Activated CD4-positive, alpha-beta T cell treated with anti-CD3 and anti-CD28 coated beads, Interleukin-2, Interleukin-6, amounts not matched to agents 100 ng/mL and 50 ng/mL, durations not matched to agents 16 hours and 8 hours (primary cell): Measurements from ENCODE around the gene METTL8.
"Not testable (repeated sequence)": the region's sequence is repeated elsewhere in the genome, so short reads cannot be mapped to it uniquely, and the experiment has no call there.

Source experiments
- DNase-seq: peaks from one replicate; pipeline ENCODE4 v3.0.0-alpha.2; 2020

Gene METTL8

DNA sequence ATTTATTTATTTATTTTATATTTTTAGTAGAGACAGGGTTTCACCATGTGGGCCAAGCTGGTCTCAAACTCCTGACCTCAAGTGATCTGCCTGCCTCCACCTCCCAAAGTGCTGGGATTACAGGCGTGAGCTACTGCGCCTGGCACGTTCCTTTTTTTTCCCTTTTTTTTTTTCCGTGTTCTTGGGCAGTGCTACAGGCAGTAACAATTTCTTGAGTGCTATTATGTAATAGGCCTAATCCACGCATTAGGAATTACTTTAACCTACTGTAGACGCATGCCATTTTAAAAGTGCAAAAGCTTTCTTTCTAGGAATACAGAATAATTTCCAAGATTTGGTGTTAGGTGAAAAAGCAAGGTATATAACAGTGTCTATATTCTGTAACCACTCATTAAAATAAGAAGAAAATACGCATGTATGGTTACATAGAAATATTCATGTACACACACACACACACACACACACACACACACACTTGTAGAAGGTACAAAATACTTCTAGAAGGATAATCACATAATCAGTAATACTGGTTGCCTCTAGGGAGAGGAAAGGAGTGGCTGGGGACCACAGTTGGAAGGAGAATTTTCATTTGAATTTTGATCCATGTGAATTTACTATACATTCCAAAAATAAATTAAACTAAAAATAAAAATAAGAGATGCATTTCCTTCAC lies 92.3 kb downstream of the METTL8 start:
- no peak for DNase-seq

DNA sequence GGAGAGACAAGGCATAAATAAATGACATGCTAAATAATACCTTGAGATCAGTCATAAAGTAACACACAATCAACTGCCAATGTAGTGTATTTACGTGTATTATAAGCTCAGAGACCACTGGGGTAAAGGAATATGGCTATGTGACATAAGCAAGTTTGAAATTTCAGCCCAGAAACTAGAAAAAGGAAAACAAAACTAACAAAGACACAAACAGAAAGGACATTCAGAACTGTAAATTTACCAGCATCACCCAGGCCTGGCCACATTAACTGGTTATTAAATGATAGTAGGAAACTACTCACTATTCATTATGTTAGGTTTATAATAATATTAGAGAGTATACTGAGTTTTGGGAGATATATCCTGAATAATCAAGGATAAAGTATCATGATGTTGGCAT lies 98.8 kb downstream of the METTL8 start:
- no peak for DNase-seq

GRCh38 chr2:171334171-171334570 lies 99.6 kb downstream of the METTL8 start:
- no peak for DNase-seq

- no peak for DNase-seq
Measured at GRCh38 chr2:171330155-171330956, 103.4 kb downstream of the METTL8 start.

- DNase-seq: no peak
Measured at GRCh38 chr2:171327043-171327496, 106.7 kb downstream of the METTL8 start.

DNA sequence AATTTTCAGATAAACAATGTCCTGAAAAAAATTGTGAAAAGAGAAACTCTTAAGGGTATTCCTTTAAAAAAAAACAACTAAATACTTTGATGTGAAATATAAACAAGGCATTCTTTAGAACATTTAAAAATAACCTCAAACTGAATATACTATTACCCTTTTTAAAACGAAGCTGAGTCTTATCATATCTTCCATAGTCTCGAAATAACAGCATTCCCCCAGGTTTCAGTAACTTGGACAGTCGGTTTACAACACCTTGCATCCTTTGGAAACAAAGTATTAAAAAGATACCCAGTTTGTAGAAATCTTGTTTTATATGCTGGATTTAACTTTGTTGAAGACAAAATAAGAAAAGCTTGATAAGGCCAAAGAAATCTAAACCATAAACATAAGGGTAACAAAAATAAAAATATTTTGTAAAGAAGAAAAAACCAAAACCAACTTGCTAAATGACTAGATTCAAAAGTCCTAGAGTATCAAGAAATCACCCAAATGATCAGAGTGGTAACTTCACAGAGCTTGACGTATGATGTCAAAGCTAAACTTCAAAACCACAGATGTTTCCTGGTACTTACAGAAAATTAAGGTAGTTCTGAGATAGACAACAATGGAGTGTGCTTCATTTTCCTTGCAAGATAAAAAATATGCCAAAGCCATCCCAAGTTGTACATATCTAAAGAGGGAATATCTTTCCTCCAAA lies 107.8 kb downstream of the METTL8 start:
- peak; percentile 73 for DNase-seq

- DNase-seq: no peak
Measured at GRCh38 chr2:171323971-171324528, 109.7 kb downstream of the METTL8 start.

GRCh38 chr2:171322928-171323327 lies 110.9 kb downstream of the METTL8 start:
- DNase-seq: no peak

DNA sequence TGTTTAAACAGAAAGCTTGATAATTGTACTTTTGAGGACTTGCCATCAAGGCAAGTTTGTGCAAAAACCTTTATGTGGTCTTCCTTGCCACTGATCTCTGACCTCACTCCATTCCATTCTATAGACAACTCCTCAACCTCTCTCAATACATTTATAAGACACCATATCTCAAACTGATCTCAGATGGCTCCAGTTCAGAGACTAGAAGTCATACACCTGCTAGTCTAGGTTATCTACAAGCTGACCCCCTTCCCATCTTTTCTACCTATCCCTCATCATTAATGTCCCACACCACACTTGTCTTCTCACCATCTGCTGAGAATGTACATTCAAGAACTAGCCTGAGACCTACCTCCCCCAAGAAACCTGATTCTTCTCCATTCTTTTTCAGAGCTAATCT lies 113.1 kb downstream of the METTL8 start:
- no peak for DNase-seq

DNA sequence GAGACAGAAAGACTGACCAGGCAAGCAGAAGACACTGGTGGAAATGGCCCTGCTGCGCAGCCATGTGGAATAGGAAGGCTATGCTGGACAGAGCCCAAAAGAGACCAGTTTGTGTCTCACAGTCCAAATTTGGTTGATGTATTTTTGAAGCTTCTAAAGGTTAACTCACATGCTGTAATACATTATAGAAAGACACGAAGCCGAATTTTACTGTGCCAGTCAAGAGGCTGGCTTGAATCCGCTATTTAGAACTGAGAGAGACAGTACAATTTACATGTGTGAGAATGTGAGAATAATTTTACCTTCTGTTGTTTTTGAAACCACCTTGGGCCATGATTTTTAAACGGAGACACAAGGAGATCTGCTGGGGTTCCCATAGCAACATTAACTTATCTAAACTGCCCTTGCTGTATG lies 113.6 kb downstream of the METTL8 start:
- DNase-seq: no peak

DNA sequence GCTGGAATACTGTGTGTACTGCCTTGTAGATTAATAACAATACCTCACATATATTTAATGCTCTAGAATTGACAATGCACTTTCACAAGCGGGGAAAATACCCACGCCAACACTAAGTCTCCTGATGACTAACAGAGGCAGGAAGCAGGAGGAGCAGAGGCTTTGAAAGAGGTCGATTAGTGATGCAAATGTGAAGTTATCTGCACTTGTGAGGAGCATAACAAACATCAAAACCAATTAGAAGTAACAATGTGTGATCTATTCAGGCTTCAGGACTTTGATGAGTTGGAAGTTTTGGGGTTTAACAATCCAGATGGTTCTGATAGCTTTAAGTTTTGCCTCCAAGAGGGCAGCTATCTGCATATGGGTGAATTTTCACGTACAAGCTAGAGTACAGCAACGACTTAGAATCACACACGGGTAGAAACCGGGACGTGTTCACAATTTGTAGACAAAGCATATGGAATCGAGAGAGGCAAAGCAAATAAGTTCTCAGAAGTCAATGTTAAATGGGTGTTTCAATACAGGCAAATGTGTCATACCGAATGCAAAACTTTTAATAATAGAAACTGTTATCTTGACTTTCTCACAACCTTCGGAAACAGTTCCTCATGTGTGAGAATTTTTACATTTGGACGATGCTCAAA lies 114.5 kb downstream of the METTL8 start:
- peak; percentile 93 for DNase-seq

DNA sequence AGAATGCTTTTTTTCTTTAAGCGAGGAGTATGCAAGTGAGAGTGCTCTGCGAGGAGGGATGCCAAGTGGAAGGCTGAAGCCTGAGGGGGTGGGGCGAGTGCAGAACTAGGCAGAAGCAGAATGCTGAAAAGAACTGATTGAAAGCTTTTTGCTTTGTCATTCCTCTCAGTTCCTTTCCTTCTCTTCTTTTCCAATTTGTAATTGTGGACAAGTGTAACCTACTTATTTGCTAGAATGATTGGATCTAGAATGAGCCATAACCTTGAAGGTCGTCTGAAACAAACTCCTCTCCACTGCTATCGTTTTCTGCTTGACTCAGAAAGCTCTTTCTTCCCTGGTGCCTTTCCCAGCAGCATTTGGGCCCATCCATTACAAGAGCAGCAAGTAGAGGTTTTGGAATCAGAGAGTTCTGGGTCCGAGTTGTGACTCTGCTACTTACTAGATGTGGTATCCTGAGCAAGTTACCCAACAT lies 115.3 kb downstream of the METTL8 start:
- DNase-seq: peak; percentile 53

DNA sequence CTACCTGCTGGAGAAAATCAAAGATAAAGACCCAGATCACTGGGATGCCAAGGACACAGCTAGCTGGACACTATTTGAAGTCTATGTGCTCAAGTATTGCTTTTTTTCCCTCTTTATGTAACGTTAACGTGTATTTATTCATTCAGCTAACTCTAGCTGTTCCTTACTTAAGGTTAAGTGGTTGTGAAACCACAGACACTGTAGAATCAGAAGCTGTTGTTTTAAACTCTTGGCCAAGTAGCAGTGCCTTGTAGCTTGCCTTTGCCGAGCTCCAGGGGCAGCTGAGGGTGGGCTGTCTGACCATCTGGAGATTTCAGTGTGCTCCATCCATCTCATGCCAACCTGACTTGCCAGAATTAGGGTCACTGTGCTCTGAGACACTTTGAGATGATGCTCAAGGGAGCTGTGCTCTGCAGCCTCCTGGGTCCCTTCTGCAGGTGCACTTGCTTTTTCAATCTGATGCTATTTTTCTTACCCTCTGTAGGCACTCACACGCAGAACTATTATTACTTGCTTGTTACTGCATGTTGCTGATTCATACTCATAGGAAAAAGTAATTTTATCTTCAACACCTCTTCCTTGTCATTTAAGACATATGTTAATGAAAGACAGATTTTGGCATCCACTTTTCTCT lies 116.2 kb downstream of the METTL8 start:
- DNase-seq: peak; percentile 81

DNA sequence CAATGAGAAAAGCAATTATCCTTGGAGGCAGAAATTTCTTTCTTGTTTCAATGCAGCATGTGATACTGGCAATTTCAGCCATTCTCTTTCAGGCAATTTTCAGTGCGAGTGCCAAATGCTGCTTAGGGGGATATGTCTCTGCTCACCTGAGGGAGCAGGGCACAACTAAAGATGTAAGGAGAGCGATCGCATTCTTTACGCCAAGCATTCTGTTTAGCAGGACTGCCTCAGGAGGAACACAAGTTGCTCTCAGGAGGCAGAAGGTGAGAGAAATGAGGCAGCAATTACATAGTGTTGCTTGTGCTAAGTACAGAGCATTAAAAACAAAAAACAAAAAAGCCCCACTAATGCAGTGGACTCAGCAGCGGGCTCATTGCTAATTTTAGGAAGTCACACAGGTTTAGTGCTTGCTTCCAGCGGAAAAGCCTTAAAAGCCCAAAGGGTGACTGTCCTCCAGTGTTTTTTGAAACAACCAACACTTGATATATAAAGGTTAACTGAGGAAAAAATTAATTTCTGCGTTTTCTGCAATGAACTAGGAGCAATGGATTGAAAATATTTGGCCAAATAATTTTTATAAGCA lies 116.9 kb downstream of the METTL8 start:
- DNase-seq: no peak

GRCh38 chr2:171316220-171316619 lies 117.6 kb downstream of the METTL8 start:
- no peak for DNase-seq

DNA sequence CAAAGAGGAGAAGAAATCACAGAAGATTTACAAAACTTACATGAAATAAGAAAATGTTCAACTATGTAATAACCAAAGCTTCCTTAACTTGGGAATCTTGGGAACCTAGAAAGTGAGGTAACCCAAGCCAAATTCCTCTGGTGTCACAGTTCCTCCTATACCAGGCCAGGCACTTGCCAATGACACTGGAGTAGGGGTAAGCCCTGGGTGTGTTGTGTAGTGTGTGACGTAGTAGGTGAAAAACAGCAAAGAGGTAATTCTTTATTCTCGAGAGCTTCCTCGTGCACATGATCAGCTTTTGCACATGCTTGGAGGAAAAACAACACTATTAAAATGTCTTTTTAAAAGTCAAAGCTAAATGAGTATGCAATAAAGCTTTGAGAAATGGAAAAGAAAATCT lies 118.0 kb downstream of the METTL8 start:
- DNase-seq: no peak

DNA sequence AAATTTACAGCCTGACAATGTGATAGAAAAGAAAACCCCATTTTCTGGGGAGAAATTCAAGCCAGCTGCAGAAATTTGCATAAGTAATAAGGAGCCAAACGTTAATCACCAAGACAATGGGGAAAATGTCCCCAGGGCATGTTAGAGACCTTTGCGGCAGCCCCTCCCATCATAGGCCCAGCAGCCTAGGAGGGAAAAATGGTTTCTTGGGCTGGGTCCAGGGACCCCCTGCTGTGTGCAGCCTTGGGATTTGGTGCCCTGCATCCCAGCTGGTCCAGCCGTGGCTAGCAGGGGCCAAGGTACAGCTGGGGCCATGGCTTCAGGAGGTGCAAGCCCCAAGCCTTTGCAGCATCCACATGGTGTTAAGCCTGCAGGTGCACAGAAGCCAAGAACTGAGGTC lies 121.6 kb downstream of the METTL8 start:
- not testable (repeated sequence) for DNase-seq

GRCh38 chr2:171311589-171311988 lies 122.2 kb downstream of the METTL8 start:
- DNase-seq: not testable (repeated sequence)

DNA sequence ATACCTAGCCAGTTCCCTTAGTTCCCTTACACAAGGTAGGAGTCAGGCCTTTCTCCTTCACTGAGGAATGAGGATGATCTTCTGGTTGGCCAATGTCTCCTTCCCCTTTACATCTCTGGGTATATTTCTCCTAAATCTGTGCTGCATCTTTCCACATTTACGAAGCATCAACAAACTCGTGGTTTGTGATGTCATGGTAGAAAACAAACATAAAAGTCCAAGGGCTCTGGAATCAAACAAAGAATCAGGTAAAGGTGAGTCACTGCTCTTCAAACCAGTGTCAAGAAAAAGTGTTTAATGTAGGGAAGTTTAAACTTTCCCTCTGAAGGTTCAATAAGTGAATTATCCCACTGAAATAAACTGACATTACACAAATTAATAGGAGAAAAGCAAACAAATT lies 122.9 kb downstream of the METTL8 start:
- no peak for DNase-seq

DNA sequence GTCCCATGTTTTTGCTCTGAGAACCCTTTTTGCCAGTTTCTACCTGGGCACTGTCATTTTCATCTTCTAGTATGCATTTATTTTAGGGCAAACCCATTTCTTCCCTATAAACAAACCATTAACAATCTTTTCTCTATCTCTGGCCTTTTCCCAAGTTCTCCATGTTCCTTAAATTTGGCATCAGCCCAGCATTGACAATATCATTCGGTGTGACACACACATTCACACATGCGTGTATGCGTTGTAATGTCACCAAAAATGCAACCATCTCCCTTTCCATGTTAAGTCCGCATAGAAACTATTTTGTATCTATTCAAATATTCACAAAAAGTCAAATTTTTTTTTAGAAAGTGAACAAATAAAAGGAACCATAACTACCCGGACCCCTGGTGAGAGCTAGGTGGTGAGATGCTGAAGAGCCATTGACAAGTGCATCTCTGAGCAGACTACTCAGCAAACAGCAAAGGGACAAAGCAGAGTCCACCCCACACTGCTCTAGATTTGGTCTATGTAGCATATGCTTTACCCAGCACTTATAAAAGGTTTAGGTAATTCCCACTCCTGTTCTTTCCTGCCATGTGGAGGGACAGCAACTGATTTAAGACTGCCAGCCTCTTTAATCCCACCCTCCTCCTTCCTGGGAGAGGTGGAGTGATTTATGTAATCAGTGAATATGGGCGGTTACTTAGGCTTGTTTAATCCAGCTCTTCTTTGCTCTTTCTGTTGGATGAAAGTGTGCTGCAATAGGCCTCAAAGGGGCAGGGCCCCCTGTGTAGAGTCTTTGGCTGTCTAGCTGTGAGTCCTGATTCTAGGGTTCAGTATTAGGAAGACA lies 124.1 kb downstream of the METTL8 start:
- DNase-seq: no peak
